GM04503 (cell line): ENCODE measurements around the gene TUB.

Experiments used
- DNase-seq: peaks from one replicate; pipeline ENCODE4 v3.0.0-alpha.2; 2012; ENCODE audit warnings: low read depth

Gene TUB

GRCh38 chr11:8047382-8047781, 33.6 kb upstream of the TUB start:
- DNase-seq, result no peak

- no peak for DNase-seq
Observed at GRCh38 chr11:8049084-8049483, 31.9 kb upstream of the TUB start.

GRCh38 chr11:8055091-8055835, 25.7 kb upstream of the TUB start:
- DNase-seq, result no peak

GRCh38 chr11:8055836-8056526, 25.0 kb upstream of the TUB start:
- DNase-seq, result no peak

- DNase-seq, result peak; percentile 49
Observed at GRCh38 chr11:8056810-8057463, 24.1 kb upstream of the TUB start.

- no peak for DNase-seq
Observed at GRCh38 chr11:8058216-8058615, 22.8 kb upstream of the TUB start.

GRCh38 chr11:8059030-8059429, 22.0 kb upstream of the TUB start:
- DNase-seq, result no peak

GRCh38 chr11:8059571-8060011, 21.4 kb upstream of the TUB start:
- DNase-seq, result no peak

GRCh38 chr11:8060146-8060719, 20.8 kb upstream of the TUB start:
- DNase-seq, result no peak

GRCh38 chr11:8060801-8061554, 20.0 kb upstream of the TUB start:
- peak; percentile 35 for DNase-seq

- DNase-seq, result no peak
Observed at GRCh38 chr11:8061555-8062428, 19.2 kb upstream of the TUB start.

- DNase-seq, result no peak
Observed at GRCh38 chr11:8062781-8063257, 18.2 kb upstream of the TUB start.

- DNase-seq, result no peak
Observed at GRCh38 chr11:8063324-8063723, 17.7 kb upstream of the TUB start.

- DNase-seq, result no peak
Observed at GRCh38 chr11:8065031-8065430, 16.0 kb upstream of the TUB start.

GRCh38 chr11:8066036-8066910, 14.7 kb upstream of the TUB start:
- no peak for DNase-seq

- no peak for DNase-seq
Observed at GRCh38 chr11:8066911-8067455, 14.0 kb upstream of the TUB start.

GRCh38 chr11:8067567-8067928, 13.5 kb upstream of the TUB start:
- no peak for DNase-seq

- no peak for DNase-seq
Observed at GRCh38 chr11:8067929-8068575, 13.0 kb upstream of the TUB start.

GRCh38 chr11:8068605-8069221, 12.3 kb upstream of the TUB start:
- peak; percentile 77 for DNase-seq
